ENCODE results near the gene HPD. TPM values are rescaled to one million over a fixed set of nuclear protein-coding genes. Genes with fewer than 3 reads are reported as not detected.

The HPD gene
- total RNA-seq, 2 experiments from 2014 or later: not detected

DNA sequence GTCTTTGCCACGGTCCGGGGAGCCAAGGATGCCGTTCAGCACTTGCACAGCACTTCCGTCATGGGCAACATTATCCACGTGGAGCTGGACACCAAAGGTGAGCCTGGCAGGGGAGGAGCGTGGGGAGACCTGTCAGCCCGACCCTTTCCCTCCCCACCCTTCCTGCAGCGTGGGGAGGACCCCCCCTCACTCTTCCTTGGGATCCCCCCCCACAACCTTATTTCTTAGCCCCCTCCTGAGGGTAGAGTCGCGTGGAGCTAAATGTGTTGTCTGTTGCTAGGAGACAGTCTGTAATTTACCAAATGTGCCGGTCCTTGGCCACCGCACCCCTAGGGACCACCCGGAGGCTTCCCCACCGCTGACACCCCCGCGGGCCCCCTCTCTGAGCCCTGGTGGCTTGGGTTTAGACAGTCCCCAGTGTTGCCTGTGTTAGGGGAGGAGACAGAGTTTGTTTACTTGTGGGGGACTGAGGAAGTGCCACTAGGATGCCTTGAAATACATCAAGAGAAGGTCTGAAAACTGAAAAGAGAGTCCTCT lies 52.6 kb downstream of the HPD start:
- POLR2A ChIA-PET: interaction anchor here (0.5 to 7.5 kb wide), 5 partner anchors 12 to 82 kb away, joined by 3 to 59 read pairs (median 3); partner anchors contain the start of gene RHOF

DNA sequence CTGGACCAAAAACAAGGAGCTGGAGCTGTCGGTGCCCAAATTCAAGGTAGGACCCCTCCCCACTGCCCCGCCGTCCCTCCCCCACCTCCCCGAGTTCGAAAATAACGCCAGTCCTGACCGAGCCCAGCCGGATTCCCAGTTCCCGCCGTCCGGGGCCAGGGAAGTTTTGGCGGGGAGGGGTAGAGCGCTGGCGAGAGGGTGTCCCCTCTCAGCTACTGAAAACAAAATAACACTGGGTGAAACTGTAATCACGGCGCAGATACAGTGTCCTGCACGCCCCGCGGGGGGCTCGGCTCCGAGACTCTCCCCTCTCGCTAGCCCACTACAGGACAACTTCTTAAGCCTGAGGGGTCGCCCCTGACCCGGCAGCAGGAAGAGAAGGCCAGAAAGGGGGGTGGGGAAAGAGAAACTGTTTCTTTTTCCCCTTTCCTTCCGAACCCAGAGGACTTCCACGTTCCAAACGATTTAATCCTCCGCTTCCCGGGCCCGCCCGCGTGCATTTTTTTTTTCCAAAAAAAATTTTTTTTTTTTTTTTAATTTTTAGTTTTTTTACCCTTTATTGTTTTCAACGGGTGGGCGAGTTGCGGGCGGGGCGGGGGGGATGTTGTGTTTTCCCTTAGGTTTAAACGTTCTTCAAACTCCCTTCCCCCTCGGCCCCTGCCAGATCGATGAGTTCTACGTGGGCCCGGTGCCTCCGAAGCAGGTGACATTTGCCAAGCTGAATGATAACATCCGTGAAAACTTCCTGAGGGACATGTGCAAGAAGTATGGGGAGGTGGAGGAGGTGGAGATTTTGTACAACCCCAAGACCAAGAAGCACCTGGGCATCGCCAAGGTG lies 53.3 kb downstream of the HPD start:
- ChIA-PET CTCF (interaction anchor here (0.8 to 27.0 kb wide), 2 partner anchors 11 to 20 kb away, joined by 3 to 826 read pairs; partner anchors contain the start of gene RHOF), POLR2A (interaction anchor here (7.5 kb wide), 1 partner anchor 11 kb away, joined by 59 read pairs; the partner anchor contains the start of gene RHOF)

More for the DNA sequence above, 52.6 kb downstream of the HPD start:
- CTCF ChIA-PET: interaction anchor here (0.8 to 27.0 kb wide), 3 partner anchors 10 to 83 kb away, joined by 3 to 826 read pairs (median 8); partner anchors contain the start of genes PSMD9 and RHOF

DNA sequence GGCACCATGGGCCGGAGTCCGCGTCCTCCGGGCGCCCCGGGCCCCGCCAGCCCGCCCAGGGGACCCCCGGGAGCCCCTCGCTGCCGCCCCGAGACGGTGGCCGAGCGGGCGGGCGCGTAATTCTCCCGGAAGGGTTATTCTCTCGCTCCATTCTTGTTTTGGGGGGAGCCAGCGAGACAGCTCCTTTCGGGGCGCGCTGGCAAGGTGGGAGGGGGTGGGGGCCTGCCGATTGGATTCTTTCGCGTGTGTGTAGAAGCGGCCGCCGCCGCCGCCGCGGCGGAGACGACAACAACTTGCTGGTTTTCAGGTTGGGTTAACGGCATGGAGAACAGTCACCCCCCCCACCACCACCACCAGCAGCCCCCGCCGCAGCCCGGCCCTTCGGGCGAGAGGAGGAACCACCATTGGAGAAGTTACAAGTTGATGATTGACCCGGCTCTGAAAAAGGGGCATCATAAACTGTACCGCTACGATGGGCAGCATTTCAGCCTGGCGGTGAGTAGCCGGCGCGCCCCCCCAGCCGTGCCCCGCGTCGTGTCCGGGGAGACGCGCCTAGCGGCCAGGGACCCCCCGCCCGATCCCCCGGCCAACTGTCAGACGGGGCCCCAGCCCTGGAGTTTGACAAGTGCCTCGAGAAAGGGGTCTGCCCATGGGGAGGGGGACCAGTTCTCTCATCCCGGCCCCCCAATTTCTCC lies 54.1 kb downstream of the HPD start:
- ChIA-PET CTCF (interaction anchor here (3.7 to 27.0 kb wide), 2 partner anchors 7 to 19 kb away, joined by 31 to 826 read pairs; partner anchors contain the start of gene RHOF), POLR2A (interaction anchor here (0.6 to 7.5 kb wide), 3 partner anchors 11 to 34 kb away, joined by 4 to 59 read pairs (median 4); partner anchors contain the start of gene RHOF)

- ChIA-PET POLR2A (interaction anchor here (0.6 to 7.5 kb wide), 5 partner anchors 10 to 35 kb away, joined by 3 to 59 read pairs (median 4); partner anchors contain the start of gene RHOF), CTCF (interaction anchor here (3.7 to 27.0 kb wide), 2 partner anchors 8 to 18 kb away, joined by 31 to 826 read pairs; partner anchors contain the start of gene RHOF)
Observed at GRCh38 chr12:121803861-121804416, 54.7 kb downstream of the HPD start, which contains the start of gene SETD1B. TSS of gene SETD1B (plus strand) at chr12:121804009. CDS start at chr12:121804738, 729 bp downstream.

DNA sequence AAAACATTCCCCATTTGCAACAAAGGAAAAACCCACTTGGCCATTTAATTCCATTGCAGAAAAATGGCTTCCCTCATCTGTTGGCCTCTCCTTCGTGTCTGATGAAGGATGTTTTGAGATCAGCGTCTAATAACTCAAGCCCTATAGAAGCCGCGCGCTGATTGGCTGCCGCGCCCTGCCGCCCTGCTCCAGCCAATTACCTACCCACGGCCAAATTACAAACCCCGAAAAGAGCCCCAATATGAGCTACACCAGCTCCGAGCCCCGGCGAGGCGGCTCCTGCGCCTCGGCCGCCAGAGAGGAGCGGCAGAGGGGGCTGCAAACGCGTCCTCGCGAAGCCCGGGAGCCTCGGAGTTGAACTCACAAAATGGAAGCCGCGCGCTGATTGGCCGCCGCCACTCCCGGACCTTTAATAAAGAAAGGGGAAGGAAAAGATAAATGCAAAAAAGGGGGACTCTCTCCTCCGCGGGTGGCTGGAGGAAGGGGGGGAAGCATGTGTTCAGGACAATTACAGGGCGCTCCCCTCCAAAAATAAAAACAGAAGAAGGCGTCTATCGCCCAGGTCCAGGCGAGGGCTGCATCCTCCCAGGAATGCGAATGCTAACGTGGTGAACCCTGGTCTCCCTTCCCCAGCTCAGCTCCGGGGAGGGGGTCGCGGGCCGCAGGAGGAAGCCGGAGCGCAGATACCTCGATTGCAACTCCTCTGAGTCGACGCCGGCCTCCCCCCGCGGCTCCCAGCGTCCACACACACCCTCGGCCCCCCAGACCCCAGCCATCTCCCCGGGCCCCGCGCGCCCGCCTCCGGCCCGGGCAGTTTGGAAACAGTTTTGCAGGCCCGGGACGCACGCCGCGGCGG lies 55.6 kb downstream of the HPD start:
- ChIA-PET CTCF (interaction anchor here (1.2 to 27.0 kb wide), 3 partner anchors 9 to 131 kb away, joined by 3 to 826 read pairs (median 31); partner anchors contain the start of gene RHOF), POLR2A (interaction anchor here (0.7 to 7.5 kb wide), 5 partner anchors 8 to 176 kb away, joined by 3 to 59 read pairs (median 5); partner anchors contain the start of genes ORAI1 and RHOF)

- CTCF ChIA-PET: interaction anchor here (1.2 to 27.0 kb wide), 3 partner anchors 9 to 130 kb away, joined by 3 to 826 read pairs (median 31); partner anchors contain the start of gene RHOF
- POLR2A ChIA-PET: interaction anchor here (0.5 to 7.5 kb wide), 6 partner anchors 8 to 1601 kb away, joined by 3 to 59 read pairs (median 8); partner anchors contain the start of genes RHOF, RPLP0 and TMEM120B
Observed at GRCh38 chr12:121802485-121802842, 56.2 kb downstream of the HPD start.

- ChIA-PET POLR2A (interaction anchor here (0.5 to 7.5 kb wide), 8 partner anchors 8 to 1601 kb away, joined by 3 to 59 read pairs (median 8); partner anchors contain the start of genes RHOF, RPLP0 and TMEM120B), CTCF (interaction anchor here (0.6 to 27.0 kb wide), 6 partner anchors 10 to 130 kb away, joined by 3 to 826 read pairs (median 4); partner anchors contain the start of genes PSMD9 and RHOF)
Observed at GRCh38 chr12:121801595-121802484, 56.8 kb downstream of the HPD start.

DNA sequence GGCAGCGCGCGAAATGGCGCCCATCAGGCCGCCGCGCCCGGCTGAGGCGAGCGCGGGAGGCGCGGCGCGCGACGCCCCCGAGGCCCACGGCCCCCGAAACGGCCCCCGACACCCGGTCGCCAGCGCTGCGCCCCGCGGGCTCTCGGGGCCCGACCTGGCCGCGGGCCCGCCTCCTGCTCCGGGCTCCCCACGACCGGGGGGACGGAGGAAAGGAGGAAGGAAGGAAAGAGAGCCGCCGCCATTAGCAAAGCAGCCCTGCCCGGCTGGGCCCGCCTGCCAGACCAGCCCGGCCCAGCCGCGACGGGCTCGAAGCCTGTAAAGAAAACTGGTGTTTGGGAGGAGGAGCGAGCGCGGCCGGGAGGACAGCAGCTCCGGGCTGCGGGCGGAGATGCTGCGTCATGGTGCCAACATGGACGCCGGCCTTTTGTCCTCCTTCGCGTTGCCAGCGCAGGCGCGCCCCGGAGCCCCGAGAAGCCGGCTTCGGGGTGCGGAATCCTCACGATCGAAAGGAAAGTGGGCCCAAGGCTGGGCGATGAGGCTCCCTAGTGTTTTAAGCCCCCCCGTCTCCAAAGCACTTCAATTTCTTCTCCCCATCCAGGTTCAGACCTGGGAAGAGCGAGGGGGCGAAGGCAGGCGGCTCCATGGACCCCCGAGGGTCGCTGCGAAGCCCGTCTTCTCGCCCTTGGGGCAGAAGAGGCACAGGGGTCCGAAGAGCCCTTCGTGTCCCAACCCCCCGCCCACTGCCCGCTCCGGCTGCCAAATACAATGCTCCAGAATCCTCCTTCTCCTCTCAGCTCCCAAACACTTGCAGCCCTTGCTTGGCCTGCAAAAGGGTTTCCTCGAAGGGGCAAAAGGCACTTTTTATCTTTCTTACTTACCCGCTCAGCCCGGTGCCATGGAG lies 57.7 kb downstream of the HPD start:
- POLR2A ChIA-PET: interaction anchor here (0.7 to 7.5 kb wide), 7 partner anchors 7 to 174 kb away, joined by 3 to 59 read pairs (median 6); partner anchors contain the start of genes ORAI1 and RHOF
- CTCF ChIA-PET: interaction anchor here (0.7 to 27.0 kb wide), 5 partner anchors 10 to 88 kb away, joined by 3 to 826 read pairs (median 11); partner anchors contain the start of genes PSMD9 and RHOF

DNA sequence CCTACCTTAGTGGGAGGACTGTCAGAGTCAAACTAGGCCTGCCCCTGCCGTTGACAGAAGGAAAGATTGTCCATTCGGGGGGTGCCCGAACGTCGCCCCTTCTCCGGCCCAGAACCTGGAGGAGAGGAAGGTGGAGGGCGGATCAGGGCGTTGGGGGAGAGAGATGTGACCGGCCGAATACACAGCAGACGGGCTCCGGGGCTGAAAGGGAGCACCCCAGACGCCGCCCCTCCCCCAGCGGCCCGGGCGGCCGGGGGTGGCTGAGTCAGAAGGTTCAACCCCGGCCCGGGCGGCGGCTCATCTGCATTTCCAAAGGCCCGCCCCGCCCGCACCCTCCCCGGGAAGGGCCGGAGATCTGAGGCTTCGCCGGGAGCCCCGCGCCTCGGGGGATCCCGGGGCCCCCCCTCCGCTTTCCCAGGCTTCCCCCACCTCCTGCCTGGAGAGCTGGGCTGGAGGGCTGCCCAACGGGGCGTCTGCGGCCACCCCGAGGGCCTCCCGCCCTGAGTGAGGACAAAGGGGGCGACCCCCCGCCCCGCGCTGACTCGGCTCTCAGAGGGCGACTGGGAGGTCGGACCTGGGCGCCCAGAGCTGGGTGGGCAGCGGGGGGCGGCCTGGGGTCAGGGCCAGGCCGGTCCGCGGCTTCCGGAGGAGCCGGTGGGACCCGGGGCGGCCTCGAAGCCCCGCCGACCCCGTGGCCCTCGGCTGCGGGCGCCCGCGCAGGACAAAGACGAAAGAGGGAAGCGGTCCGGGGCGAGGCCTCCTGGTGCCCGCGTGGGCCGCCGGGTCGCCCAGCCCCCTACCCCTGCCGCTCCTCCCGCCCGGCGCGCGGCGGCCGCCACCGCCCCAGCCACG lies 58.6 kb downstream of the HPD start:
- ChIA-PET POLR2A (interaction anchor here (0.9 to 3.2 kb wide), 5 partner anchors 10 to 173 kb away, joined by 3 to 28 read pairs (median 4); partner anchors contain the start of gene ORAI1), CTCF (interaction anchor here (0.8 to 27.0 kb wide), 4 partner anchors 11 to 92 kb away, joined by 3 to 826 read pairs (median 7); partner anchors contain the start of gene RHOF)

DNA sequence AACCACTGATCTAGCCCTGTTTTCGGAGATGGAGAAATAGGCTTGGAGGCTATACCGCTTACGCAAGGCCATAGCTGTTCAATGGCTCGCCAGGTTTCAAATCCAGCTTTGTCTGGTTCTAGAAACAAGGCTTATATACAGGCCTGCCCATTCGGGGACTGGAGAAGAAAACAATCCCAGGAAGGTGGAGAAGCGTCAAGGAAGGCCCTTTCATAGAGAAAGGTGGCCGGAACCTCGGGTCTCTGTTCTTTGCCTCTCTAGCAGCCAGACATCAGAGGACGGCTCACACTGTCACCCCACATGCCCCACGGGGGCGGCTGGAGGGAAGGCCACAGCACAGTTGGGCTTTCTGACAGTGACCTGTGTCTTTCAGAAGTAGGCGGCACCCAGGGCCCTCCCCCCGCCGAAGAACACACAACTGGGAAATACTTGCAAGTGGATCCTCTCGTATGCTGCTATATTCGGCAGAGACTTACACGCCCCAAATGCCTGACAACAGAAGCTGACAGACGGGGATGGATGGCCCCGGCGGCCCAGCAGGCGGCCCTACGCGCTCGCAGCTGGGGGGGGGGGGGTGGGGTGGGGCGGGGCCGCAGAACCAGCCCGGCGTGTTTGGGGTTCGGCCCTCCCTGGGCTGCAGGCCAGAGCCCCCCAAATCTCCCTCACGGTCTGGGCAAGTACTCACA lies 59.4 kb downstream of the HPD start:
- POLR2A ChIA-PET: interaction anchor here (0.5 to 2.4 kb wide), 5 partner anchors 9 to 395 kb away, joined by 3 to 13 read pairs (median 4); partner anchors contain the start of gene ORAI1
- CTCF ChIA-PET: interaction anchor here (0.8 to 27.0 kb wide), 5 partner anchors 2 to 93 kb away, joined by 3 to 826 read pairs (median 11); partner anchors contain the start of genes PSMD9, RHOF and SETD1B

DNA sequence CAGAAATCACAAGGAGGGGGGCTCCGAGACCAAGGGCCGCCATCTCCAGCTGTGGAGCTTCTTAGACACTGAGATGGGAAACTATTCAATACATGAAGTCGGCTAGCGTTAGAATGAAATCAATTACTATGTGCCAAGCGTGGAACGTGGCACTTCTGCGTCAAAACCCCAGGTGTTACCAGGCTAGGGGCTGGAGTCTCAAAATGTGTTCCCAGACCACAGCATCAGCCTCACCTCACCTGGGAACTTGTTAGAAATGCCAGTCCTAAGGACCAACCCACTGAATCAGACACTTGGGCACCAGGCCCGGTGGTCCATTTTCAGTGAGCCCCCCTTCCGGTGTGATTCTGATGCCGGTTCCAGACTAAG lies 59.9 kb downstream of the HPD start:
- CTCF ChIA-PET: interaction anchor here (1.1 to 27.0 kb wide), 3 partner anchors 2 to 90 kb away, joined by 3 to 826 read pairs (median 826); partner anchors contain the start of genes PSMD9, RHOF and SETD1B
- POLR2A ChIA-PET: interaction anchor here (0.5 to 2.4 kb wide), 4 partner anchors 9 to 1679 kb away, joined by 4 to 13 read pairs (median 6); no protein-coding TSS in a partner anchor

- CTCF ChIA-PET: interaction anchor here (1.1 to 27.0 kb wide), 4 partner anchors 3 to 91 kb away, joined by 3 to 826 read pairs (median 462); partner anchors contain the start of genes PSMD9, RHOF and SETD1B
- POLR2A ChIA-PET: interaction anchor here (0.5 to 2.4 kb wide), 5 partner anchors 9 to 1679 kb away, joined by 4 to 13 read pairs (median 6); no protein-coding TSS in a partner anchor
Observed at GRCh38 chr12:121797937-121798786, 60.5 kb downstream of the HPD start.
